ENCODE results near the gene MYH11.

Gene MYH11

GRCh38 chr16:15760129-15760528 lies 96.7 kb downstream of the MYH11 start:
- DNase-seq (ENCODE audit: extremely low spot score): no peak
- POLR2A ChIA-PET: no interaction called here
- CTCF ChIA-PET: interaction anchor here (0.8 to 0.9 kb wide), 2 partner anchors 15 to 62 kb away, joined by 3 read pairs; no protein-coding TSS in a partner anchor
- TF ChIP-seq, protein P1, sequence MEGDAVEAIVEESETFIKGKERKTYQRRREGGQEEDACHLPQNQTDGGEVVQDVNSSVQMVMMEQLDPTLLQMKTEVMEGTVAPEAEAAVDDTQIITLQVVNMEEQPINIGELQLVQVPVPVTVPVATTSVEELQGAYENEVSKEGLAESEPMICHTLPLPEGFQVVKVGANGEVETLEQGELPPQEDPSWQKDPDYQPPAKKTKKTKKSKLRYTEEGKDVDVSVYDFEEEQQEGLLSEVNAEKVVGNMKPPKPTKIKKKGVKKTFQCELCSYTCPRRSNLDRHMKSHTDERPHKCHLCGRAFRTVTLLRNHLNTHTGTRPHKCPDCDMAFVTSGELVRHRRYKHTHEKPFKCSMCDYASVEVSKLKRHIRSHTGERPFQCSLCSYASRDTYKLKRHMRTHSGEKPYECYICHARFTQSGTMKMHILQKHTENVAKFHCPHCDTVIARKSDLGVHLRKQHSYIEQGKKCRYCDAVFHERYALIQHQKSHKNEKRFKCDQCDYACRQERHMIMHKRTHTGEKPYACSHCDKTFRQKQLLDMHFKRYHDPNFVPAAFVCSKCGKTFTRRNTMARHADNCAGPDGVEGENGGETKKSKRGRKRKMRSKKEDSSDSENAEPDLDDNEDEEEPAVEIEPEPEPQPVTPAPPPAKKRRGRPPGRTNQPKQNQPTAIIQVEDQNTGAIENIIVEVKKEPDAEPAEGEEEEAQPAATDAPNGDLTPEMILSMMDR (IDR thresholded peaks at IDR 0.05; ENCODE audit: control extremely low read depth, extremely low read depth, low read depth, missing control alignments): no peak

- CTCF ChIA-PET: interaction anchor here (1.1 kb wide), 1 partner anchor 62 kb away, joined by 3 read pairs; no protein-coding TSS in a partner anchor
- no peak for DNase-seq (ENCODE audit: extremely low spot score)
- TF ChIP-seq, protein P1 (IDR thresholded peaks at IDR 0.05; ENCODE audit: control extremely low read depth, extremely low read depth, low read depth, missing control alignments): no peak
- POLR2A ChIA-PET: no interaction called here
Measured at GRCh38 chr16:15759070-15759469, 97.8 kb downstream of the MYH11 start.

DNA sequence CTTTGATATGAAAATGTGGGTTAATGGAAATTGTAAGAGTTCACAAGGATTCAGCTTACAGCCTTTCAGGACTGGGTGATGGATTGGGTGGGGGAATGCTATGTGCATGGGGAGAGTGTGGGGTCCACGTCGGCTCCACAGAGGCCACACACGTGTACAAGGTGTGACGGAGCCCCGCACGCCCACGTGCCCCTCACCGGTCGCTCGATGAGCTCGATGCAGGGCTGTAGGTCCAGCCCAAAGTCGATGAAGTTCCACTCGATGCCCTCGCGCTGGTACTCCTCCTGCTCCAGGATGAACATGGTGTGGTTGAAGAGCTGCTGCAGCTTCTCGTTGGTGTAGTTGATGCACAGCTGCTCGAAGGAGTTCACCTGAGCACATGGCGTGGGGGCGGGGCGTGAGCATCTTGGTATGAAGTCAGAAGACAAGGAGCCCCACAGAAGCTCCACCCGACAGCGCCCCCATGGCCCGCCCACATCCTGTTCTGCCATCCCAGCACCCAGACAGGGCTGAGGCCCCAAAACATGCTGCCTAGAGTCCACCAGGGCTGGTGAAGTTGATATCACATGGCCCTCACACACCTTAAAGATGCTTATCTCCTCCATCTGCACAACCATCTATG lies 99.1 kb downstream of the MYH11 start:
- CTCF ChIA-PET: interaction anchor here (1.2 to 5.8 kb wide), 3 partner anchors 7 to 20 kb away, joined by 4 to 34 read pairs (median 5); no protein-coding TSS in a partner anchor
- POLR2A ChIA-PET: no interaction called here
- TF ChIP-seq, protein P1 (IDR thresholded peaks at IDR 0.05; ENCODE audit: control extremely low read depth, extremely low read depth, low read depth, missing control alignments): no peak
- no peak for DNase-seq (ENCODE audit: extremely low spot score)

- TF ChIP-seq, protein P1 (IDR thresholded peaks at IDR 0.05; ENCODE audit: control extremely low read depth, extremely low read depth, low read depth, missing control alignments): no peak
- ChIA-PET CTCF (interaction anchor here (0.8 to 5.8 kb wide), 9 partner anchors 8 to 131 kb away, joined by 3 to 34 read pairs (median 3); no protein-coding TSS in a partner anchor), POLR2A (no interaction called here)
- DNase-seq (ENCODE audit: extremely low spot score): no peak
Measured at GRCh38 chr16:15757077-15757386, 99.8 kb downstream of the MYH11 start.

- POLR2A ChIA-PET: no interaction called here
Measured at GRCh38 chr16:15754821-15755534, 101.8 kb downstream of the MYH11 start.

GRCh38 chr16:15752717-15753488 lies 103.9 kb downstream of the MYH11 start:
- ChIA-PET CTCF (interaction anchor here (5.8 kb wide), 1 partner anchor 12 kb away, joined by 34 read pairs; no protein-coding TSS in a partner anchor), POLR2A (no interaction called here)
- TF ChIP-seq, protein P1 (IDR thresholded peaks at IDR 0.05; ENCODE audit: control extremely low read depth, extremely low read depth, low read depth, missing control alignments): no peak
- no peak for DNase-seq (ENCODE audit: extremely low spot score)

More at GRCh38 chr16:15754821-15755534, 101.8 kb downstream of the MYH11 start:
- TF ChIP-seq, protein P1 (IDR thresholded peaks at IDR 0.05; ENCODE audit: control extremely low read depth, extremely low read depth, low read depth, missing control alignments): no peak
- CTCF ChIA-PET: interaction anchor here (0.7 to 5.8 kb wide), 14 partner anchors 10 to 342 kb away, joined by 3 to 34 read pairs (median 4); no protein-coding TSS in a partner anchor
- DNase-seq (ENCODE audit: extremely low spot score): no peak
